KOPT-K1 (cell line): Measurements from ENCODE around the gene PNPLA1.

Experiments
- H3K27ac ChIP-seq: fragments of 200-600 bp; sonication (generic); 2 replicates; pipeline ENCODE4 v1.5.1; 2016; ENCODE audit warnings: antibody characterized with exemption, mild to moderate bottlenecking, low read depth, low read length; ENCODE audit not compliant: poor library complexity, severe bottlenecking
- H3K36me3 ChIP-seq: fragments of 200-600 bp; sonication (generic); 2 replicates; pipeline ENCODE4 v1.5.1; 2017; ENCODE audit warnings: antibody characterized with exemption, mild to moderate bottlenecking, low read length, moderate library complexity; ENCODE audit not compliant: insufficient read depth
- H3K9me3 ChIP-seq: fragments of 200-600 bp; sonication (generic); 2 replicates; pipeline ENCODE4 v1.5.1; 2017; ENCODE audit warnings: antibody characterized with exemption, low read length, mild to moderate bottlenecking; ENCODE audit not compliant: insufficient read depth, poor library complexity, severe bottlenecking

PNPLA1 gene

DNA sequence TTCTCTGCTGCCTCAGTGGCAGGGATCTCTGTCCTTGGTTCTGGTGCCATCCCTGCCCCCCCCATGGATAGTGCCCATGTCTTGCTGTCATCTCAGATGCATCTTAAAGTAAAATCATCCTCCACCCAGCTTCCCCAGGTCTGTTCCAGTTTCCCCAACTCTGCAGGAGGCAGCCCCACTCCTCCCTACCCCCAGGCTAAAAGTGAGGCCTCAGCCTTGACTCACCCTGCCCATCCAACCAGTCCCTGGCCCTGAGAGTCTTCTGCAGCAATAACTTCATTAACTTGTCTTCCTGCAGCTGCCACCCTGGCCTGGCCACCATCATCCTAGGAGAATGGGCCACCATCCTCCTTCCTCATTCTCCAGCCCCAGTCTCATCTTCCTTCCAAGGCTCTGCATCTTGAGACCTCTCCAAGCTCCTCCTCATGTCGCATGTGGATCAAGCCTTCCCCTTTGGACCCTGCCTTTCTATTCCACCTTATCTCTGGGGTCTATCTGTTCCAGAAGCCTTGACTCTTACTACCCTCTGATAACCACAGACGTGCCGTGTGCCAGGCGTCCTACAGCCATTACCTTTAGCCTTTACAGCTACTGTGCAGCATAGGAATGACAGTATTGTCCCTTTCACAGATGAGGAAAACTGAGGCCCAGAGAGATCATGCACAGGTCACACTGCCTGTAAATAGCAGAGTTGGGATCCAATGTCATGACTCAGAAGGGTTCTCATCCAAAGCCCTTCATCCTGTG, 2.0 kb upstream of the PNPLA1 start:
- Histone ChIP-seq H3K9me3 (peaks cover 8% of the 10 kb centered on the region), H3K27ac (no peak overlapping the region), H3K36me3 (no peaks in the 10 kb centered on the region)

DNA sequence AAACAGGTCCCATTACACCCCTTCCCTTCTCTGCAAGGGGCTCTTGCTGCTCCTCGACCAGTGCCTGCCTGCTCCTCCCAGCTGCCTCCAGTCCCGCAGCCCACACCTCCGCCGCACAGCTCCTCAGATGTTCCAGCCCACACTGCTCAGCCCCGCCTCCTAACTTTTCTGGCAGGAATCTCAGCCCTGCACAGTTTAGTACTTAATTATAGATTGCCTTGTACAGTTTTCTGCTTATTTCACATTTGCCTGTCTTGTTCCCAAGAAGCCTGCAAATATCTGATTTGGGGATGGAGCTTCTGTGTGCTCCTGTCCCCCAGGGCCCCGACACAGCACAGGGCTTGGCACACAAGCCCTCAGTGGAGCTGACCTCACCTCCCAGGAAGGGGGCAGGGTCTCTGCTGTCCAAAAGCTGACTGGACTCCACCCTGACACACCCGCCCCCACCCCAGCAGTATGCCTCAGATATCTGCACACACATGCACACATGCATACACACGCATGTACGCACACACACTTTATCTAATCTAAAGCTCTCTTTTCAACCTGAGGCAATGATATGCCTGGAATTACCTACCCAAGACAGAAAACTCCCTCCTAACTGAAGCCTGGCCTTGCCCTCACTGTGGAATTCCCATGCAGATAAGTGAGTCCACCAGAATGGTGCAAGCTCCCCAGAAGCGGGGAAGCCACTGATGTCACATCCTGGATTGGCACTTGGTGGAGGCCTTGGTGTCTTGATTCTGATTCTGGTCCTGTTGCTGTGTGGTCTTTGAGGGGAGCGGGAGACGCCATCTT, 1.2 kb upstream of the PNPLA1 start:
- H3K9me3 ChIP-seq: peaks cover 8% of the 10 kb centered on the region
- H3K36me3 ChIP-seq: no peaks in the 10 kb centered on the region
- H3K27ac ChIP-seq: no peak overlapping the region

DNA sequence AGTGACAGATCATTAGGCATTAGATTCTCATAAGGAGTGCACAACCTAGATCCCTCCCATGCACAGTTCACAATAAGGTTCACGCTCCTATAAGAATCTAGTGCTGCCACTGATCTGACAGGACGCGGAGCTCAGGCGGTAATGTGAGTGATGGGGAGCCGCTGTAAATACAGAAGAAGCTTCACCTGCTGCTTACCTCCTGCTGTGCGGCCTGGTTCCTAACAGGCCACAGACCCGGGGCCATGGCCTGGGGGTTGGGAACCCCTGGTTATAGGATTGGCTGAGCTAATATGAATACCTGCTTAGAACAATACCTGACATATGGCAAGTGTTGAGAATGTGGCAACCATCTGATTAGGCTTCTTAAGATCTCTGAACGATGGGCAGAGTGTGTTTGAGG, 2.4 kb downstream of the PNPLA1 start:
- Histone ChIP-seq H3K9me3 (no peaks in the 10 kb centered on the region), H3K27ac (no peak overlapping the region), H3K36me3 (no peaks in the 10 kb centered on the region)

DNA sequence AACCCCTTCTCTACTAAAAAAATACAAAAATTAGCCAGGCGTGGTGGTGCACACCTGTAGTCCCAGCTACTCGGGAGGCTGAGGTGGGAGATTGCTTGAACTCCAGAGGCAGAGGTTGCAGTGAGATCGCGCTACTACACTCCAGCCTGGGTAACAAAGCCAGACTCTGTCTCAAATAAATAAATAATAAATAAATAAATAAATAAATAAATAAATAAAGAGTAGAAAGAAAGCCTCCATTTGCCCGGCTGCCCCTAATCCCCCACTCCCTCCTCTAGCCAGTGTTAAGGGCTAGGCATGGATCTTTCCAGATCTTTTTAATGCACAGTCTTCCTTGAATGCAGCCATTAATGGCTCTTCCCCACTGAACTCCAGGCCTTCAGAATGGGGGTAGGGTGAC, 3.2 kb downstream of the PNPLA1 start:
- Histone ChIP-seq H3K9me3 (no peaks in the 10 kb centered on the region), H3K27ac (no peak overlapping the region), H3K36me3 (no peaks in the 10 kb centered on the region)

DNA sequence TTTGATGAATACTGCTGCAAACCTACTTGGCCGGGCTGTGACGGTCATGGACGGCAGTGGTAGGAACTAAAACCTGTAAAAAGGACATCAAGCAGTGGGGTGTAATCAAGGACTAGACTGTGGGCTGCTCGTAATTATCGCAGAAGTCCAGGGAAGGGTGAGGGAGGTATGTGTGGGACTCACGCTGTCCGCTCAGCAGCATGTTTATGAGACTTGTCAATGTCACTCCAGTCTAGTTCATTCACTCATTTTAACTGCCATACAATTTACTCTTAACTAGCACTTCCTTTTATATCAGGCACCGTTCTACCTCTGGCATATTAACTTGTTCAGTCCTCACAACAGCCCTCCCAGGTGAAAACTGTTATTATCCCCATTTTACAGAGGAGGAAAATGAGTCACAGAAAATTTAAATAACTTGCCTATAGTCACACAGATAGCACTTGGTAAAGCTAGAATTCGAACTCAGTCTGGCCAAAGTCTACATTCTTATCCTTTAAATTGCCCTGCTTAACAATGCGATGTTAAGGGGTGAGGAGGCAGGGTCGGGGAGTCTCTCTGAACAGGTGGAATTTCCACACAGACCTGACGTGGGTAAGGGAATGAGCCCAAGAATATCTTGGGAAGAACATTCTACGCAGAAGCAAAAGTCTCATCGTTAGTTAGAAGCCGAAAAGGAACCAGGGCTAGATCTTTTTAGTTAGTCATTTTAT, 4.1 kb downstream of the PNPLA1 start:
- Histone ChIP-seq H3K9me3 (no peaks in the 10 kb centered on the region), H3K27ac (no peak overlapping the region), H3K36me3 (no peaks in the 10 kb centered on the region)

DNA sequence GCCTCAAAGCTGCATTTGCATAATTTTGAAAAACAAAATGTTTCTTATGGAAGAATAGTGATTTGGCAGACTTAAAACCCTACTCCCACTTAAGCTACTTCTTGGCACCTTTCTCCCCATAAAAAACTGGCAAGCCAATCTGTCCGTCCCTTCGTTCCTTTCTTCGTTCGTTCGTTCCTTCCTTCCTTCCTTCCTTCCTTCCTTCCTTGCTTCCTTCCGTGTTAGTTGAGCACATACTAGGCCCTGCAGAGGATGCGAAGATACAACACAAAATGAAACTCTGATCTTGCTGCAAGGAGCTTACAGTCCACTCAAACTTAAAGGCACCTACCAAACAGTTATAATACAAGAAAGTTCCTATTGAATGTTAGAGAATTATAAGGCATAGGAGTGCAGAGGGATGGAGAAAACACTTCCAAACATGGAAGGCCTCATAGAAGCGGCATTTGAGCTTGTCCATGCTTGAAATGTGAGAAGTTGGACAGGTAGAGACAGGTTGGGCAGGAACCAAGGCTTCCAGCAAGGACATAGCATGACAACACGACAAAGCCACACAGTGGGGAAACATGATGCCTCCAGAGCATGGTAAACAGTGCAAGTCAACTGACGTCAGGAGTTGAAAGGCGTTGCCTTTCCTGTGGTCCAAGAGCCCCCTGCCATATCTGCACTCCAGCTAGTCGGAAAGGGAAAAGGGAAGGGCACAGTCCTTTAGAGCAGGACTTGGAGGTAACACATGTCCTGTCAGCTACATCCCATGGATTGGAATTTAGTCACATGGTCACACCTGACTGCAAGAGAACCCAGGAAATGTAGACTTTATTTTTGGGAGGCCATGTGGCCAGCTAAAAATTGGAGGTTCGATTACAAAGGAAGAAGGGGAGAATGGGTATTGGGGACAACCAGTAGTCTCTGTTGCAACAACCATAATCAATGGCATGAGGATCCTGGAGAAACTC, 7.0 kb downstream of the PNPLA1 start:
- Histone ChIP-seq H3K27ac (no peak overlapping the region), H3K36me3 (no peaks in the 10 kb centered on the region), H3K9me3 (no peaks in the 10 kb centered on the region)

DNA sequence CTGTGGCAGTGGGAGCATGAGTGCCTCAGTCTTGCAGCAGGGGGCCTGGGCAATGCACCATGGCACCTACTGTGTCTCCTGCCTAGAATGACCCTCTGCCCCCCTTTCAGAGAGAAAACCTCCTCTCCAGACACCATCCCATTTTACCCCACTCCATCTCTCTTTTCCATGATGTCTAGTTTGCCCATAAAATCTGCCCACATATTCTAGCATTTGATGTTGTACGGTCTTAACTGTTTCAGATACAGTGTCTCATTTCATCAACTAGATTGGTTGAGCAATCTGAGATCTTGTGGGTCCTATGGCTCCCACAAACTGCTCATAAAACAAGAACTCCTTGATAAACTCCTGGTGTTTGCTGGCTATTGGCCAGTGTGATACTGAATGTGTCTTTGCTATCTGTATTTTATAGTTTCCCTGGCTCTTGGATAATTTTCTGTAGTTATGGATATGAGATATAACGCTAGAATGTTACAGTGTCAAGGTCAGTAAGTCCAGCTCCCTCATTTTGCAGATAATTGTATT, 8.1 kb downstream of the PNPLA1 start:
- Histone ChIP-seq H3K27ac (no peak overlapping the region), H3K36me3 (no peaks in the 10 kb centered on the region)

DNA sequence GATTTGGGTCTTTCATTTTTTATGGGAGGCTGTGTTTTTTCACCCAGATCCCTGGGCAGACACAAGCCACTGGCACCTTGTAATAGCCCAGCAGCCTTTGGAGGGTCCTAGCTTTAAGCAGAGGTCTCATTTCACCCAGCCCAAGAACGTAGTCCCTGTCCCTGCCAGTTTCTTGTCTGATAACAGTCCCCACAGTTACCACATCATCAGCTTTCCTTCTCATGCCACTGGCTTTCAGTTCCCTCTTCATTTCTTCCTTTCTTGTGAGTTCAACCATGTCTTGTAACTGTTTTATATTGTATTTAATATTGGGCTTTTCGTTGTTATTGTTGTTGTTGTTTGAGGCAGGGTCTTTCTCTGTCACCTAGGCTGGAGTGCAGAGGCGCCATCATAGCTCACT, 10.6 kb downstream of the PNPLA1 start:
- no peaks in the 10 kb centered on the region for H3K9me3 ChIP-seq
- H3K27ac ChIP-seq: no peak overlapping the region
- H3K36me3 ChIP-seq: no peaks in the 10 kb centered on the region

More for the DNA sequence above, 8.1 kb downstream of the PNPLA1 start:
- no peaks in the 10 kb centered on the region for H3K9me3 ChIP-seq

DNA sequence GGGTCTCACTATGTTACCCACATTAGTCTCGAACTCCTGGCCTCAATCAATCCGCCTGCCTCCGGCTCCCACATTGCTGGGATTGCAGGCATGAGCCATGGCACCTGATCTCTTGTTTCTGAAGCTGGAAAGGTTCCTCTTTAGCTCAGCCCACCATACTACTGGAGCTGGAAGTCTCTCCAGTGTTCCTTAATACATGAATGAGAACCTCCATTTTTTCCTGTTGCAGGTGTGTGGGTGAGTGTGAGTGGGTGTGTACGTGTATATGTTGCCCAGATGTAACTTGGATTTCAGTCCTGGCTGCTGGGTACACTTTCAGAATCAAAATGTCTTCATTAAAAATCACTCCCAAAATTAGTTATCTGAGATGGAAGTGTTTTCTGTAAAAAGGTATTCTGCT, 11.1 kb downstream of the PNPLA1 start:
- Histone ChIP-seq H3K27ac (no peak overlapping the region), H3K9me3 (no peaks in the 10 kb centered on the region), H3K36me3 (no peaks in the 10 kb centered on the region)

DNA sequence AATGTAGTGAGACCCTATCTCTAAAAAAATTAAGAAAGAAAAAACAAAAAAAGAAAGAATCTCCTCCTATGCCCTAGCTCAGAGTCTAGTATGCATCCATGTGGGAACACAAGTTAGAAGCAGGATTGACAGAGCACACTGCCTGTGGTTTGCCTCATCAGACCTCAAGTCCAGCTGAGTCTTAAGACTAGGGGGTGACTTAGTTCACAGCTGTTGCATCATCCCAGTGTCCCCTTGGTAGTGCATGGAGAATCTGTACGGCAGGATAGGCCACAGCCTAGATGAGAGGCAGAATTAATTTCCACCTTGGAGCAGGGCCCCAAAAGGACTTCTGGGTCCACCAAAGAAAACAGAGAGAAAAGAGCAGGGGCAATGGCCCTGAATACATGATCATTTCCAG, 13.7 kb downstream of the PNPLA1 start:
- Histone ChIP-seq H3K36me3 (no peaks in the 10 kb centered on the region), H3K27ac (no peak overlapping the region), H3K9me3 (no peaks in the 10 kb centered on the region)

DNA sequence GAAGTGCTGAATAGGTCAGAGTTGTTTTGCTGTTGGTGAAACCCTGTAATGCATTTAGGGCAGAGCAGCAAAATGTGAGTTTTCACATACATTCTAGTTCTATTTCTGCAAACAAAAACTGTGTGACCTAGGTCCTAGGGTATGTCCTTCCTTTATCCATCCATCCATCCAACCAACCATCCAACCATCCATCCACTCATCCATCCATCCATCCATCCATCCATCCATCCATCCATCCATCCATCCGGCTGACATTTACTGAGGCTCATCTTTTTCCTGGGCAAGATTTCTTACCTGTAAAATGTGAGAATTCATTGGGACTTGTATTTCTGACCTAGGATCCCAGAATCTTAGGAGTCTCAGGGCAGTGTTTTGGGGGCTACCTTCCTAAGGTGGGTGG, 14.5 kb downstream of the PNPLA1 start:
- Histone ChIP-seq H3K27ac (no peak overlapping the region), H3K36me3 (no peaks in the 10 kb centered on the region), H3K9me3 (no peaks in the 10 kb centered on the region)

DNA sequence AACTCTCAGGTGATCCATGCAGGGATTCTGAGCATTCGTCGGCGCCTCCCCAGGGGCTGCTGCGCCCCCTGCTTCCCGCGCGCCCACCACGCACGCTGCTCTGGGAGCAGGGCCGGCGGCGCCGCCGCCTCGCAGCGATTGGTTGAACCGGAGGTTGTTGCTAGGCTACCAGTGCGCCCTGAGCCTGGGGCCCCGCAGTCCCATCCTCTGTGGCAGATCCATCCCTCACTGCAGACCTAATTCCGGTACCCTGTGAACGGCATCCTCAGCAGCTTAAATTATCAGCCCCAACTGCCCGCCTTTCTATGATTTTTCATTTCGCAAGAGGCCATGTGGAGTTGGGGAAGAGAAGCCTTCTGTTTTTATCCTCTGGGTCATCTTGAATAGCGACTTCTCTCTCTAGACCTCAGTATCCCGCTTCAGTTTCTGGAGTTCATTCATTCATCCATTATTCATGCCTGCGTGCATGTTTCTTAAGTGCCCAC, 15.4 kb downstream of the PNPLA1 start:
- Histone ChIP-seq H3K36me3 (no peaks in the 10 kb centered on the region), H3K9me3 (no peaks in the 10 kb centered on the region), H3K27ac (no peak overlapping the region)

DNA sequence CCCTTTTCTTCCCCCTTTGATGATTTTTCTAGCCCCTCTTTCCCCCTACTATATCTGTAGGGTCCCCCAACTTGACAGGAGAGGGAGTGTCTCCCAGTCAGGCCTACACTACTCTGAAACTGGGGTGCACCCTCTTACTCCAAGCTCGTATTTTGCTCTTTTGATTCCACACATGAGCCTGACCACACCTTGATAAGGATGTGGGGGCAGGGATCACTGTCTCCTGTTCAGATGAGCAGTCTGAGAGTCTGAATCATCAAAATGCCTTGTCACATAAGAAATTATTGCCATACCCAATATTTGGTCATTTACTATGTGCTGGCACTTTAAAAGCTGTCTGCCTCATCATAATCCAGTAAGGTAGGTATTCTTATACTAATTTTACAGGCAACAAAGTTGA, 15.9 kb downstream of the PNPLA1 start:
- Histone ChIP-seq H3K36me3 (no peaks in the 10 kb centered on the region), H3K9me3 (no peaks in the 10 kb centered on the region), H3K27ac (no peak overlapping the region)

DNA sequence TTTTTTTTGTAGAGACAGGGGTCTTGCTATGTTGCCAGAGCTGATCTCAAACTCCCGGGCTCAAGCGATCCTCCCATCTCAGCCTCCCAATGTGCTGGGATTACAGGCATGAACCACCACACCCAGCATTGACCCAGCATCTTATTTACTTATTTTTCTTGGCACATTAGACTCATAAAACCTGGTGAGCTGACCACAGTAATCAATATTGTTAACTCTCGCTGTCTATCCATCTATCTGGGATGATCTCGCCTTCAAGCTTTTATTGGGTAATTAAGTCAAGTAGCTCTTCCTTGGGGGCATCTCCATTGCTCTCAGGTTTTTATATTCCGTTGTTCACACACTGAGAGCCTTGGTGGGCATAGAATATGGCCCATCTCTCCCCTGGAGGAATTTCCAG, 17.0 kb downstream of the PNPLA1 start:
- Histone ChIP-seq H3K36me3 (no peaks in the 10 kb centered on the region), H3K27ac (no peak overlapping the region), H3K9me3 (no peaks in the 10 kb centered on the region)
